ENCODE data around the gene PLXNA1. TPM values are rescaled to one million over a fixed set of nuclear protein-coding genes. Genes with fewer than 3 reads are reported as not detected.

Gene PLXNA1
- total RNA-seq, 1 experiment from 2014 or later = 30.3 TPM

DNA sequence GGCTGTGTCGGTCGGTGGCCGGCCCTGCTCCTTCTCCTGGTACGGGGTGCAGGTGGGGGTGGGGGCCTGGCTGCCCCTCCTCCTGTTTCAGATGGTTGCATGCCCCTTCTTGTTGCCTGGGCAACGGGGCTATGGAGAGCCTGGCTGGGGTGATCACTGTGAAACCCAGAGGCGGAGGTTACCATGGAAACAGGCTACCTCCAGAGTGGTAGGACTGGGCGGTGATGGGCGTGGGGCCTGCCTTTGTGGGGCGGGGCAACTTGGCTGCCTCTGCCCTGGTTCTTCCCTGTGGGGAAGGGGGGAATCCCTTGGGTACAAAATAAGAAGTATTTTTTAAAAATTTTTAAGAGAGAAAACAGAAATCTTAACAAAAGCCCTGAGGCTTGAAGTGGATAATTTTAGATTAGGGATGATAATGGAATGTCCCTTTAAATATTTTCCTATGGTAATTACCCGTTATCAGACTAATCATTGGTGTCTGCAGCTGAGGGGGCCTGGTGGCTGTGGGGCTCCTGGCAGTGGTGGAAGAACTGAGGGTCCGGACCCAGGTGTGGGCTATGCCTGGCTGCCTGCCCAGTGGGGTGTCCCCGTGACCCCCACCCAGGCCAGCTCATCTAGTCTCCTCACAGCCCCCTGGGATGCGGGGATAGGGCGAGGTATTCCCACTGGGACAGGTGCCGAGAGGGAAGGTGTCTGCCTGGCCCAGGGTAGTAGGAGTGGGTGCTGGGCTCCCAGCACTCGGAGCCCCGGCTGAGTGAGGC lies 32.5 kb downstream of the PLXNA1 start:
- POLR2A ChIA-PET = no interaction called here
- Histone ChIP-seq H3K4me2 (ENCODE audit: low read length) (no peak overlapping the region), H3K9me2 (ENCODE audit: insufficient read depth) (no peaks in the 10 kb centered on the region), H3K27ac (ENCODE audit: low read depth, low read length) (no peak overlapping the region), H3K4me1 (ENCODE audit: control insufficient read depth in 1 of 2, insufficient read depth in 2 of 2, low read length in 2 of 2) (peaks cover 0 to 3% of the 10 kb centered on the region in 2 experiments; a peak in 1 of 4 replicates), H4K20me1 (ENCODE audit: insufficient read depth) (no peaks in the 10 kb centered on the region), H3K4me3 (replicated peaks in 1 of 2; ENCODE audit: low read depth in 1 of 2, low read length in 2 of 2) (no peak overlapping the region), H2AFZ (ENCODE audit: low read depth, low read length, poor library complexity, severe bottlenecking) (no peak overlapping the region), H3K9ac (ENCODE audit: low read length) (no peak overlapping the region), H3K36me3 (ENCODE audit: control insufficient read depth in 1 of 2, insufficient read depth in 2 of 2, low read length in 2 of 2) (peaks cover 0 to 12% of the 10 kb centered on the region in 2 experiments; a peak in 2 of 4 replicates), H3K9me3 (ENCODE audit: control insufficient read depth in 1 of 2, insufficient read depth in 1 of 2, low read depth in 1 of 2, low read length in 2 of 2) (no peaks in the 10 kb centered on the region), H3K79me2 (ENCODE audit: insufficient read depth, low read length) (no peaks in the 10 kb centered on the region), H3K27me3 (ENCODE audit: insufficient read depth, low read length) (no peaks in the 10 kb centered on the region)
- RAD21 ChIA-PET (ENCODE audit: low non-redundant PET in 1 of 2, low total read pairs in 2 of 2, uncharacterized antibody in 2 of 2, unreplicated experiment in 2 of 2) = no interaction called here
- no peak for DNase-seq (ENCODE audit: low read depth, low spot score)
- 0 out of 2 replicates have a peak, but pooled peaks have one; percentile 39 for ATAC-seq
- intact Hi-C loops (cut with micrococcal nuclease) = no loop called here
- TF ChIP-seq ZNF274 (IDR thresholded peaks at IDR 0.05; ENCODE audit: low read depth, low read length) (no peak), CBX3 (IDR thresholded peaks at IDR 0.05; ENCODE audit: low read depth) (no peak), ZFX (IDR thresholded peaks at IDR 0.05) (no peak), SIN3A (IDR thresholded peaks at IDR 0.05; ENCODE audit: low read depth) (no peak), CEBPB (IDR thresholded peaks at IDR 0.05; ENCODE audit: low read depth) (no peak), FOSL1 (IDR thresholded peaks at IDR 0.05; ENCODE audit: low read depth) (no peak)
- TF ChIP-seq, protein P1, sequence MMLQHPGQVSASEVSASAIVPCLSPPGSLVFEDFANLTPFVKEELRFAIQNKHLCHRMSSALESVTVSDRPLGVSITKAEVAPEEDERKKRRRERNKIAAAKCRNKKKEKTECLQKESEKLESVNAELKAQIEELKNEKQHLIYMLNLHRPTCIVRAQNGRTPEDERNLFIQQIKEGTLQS (IDR thresholded peaks at IDR 0.05) = no peak
- BruUV-seq (replicated peaks) = no TSS peak
- CTCF ChIA-PET = no interaction called here

DNA sequence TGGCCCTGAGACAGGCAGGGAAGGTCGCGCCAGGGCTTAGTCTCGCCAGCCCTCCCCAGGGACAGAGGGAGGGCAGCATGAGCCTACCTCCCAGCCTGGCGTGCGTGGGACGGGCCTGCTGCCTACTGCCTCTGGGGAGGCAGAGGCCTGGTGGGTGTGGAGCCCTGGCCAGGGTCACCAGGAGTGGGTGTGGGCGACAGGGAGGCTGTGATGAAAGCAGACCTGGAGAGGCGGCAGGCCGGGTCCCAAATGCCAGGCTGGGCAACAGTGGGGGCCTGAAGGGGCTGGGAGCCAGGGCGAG lies 33.1 kb downstream of the PLXNA1 start:
- Histone ChIP-seq H3K4me3 (replicated peaks in 1 of 2; ENCODE audit: low read depth in 1 of 2, low read length in 2 of 2) (no peak overlapping the region), H2AFZ (ENCODE audit: low read depth, low read length, poor library complexity, severe bottlenecking) (no peak overlapping the region), H3K9me2 (ENCODE audit: insufficient read depth) (no peaks in the 10 kb centered on the region), H3K9me3 (ENCODE audit: control insufficient read depth in 1 of 2, insufficient read depth in 1 of 2, low read depth in 1 of 2, low read length in 2 of 2) (no peaks in the 10 kb centered on the region), H3K9ac (ENCODE audit: low read length) (no peak overlapping the region), H4K20me1 (ENCODE audit: insufficient read depth) (no peaks in the 10 kb centered on the region), H3K36me3 (ENCODE audit: control insufficient read depth in 1 of 2, insufficient read depth in 2 of 2, low read length in 2 of 2) (peaks cover 0 to 12% of the 10 kb centered on the region in 2 experiments; a peak in 2 of 4 replicates), H3K4me1 (ENCODE audit: control insufficient read depth in 1 of 2, insufficient read depth in 2 of 2, low read length in 2 of 2) (peaks cover 0 to 3% of the 10 kb centered on the region in 2 experiments; a peak in 1 of 4 replicates), H3K79me2 (ENCODE audit: insufficient read depth, low read length) (no peaks in the 10 kb centered on the region), H3K27me3 (ENCODE audit: insufficient read depth, low read length) (no peaks in the 10 kb centered on the region), H3K27ac (ENCODE audit: low read depth, low read length) (no peak overlapping the region), H3K4me2 (ENCODE audit: low read length) (no peak overlapping the region)
- intact Hi-C loops (cut with micrococcal nuclease) = no loop called here
- no TSS peak for BruUV-seq (replicated peaks)
- ChIA-PET CTCF (no interaction called here), POLR2A (no interaction called here), RAD21 (ENCODE audit: low non-redundant PET in 1 of 2, low total read pairs in 2 of 2, uncharacterized antibody in 2 of 2, unreplicated experiment in 2 of 2) (no interaction called here)
- DNase-seq (ENCODE audit: low read depth, low spot score) = no peak
- ATAC-seq = no peak
- TF ChIP-seq SP1 (IDR thresholded peaks at IDR 0.05; ENCODE audit: low read depth) = no peak
- TF ChIP-seq, protein P2, sequence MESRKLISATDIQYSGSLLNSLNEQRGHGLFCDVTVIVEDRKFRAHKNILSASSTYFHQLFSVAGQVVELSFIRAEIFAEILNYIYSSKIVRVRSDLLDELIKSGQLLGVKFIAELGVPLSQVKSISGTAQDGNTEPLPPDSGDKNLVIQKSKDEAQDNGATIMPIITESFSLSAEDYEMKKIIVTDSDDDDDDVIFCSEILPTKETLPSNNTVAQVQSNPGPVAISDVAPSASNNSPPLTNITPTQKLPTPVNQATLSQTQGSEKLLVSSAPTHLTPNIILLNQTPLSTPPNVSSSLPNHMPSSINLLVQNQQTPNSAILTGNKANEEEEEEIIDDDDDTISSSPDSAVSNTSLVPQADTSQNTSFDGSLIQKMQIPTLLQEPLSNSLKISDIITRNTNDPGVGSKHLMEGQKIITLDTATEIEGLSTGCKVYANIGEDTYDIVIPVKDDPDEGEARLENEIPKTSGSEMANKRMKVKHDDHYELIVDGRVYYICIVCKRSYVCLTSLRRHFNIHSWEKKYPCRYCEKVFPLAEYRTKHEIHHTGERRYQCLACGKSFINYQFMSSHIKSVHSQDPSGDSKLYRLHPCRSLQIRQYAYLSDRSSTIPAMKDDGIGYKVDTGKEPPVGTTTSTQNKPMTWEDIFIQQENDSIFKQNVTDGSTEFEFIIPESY (IDR thresholded peaks at IDR 0.05; ENCODE audit: extremely low read depth, insufficient replicate concordance, low read length) = no peak
- no peak for TF ChIP-seq ELF1 (IDR thresholded peaks at IDR 0.05; ENCODE audit: borderline replicate concordance, low read depth)
- TF ChIP-seq EZH2 (IDR thresholded peaks at IDR 0.05) = no peak
- TF ChIP-seq ZFX (IDR thresholded peaks at IDR 0.05) = no peak
- TF ChIP-seq, protein P3, sequence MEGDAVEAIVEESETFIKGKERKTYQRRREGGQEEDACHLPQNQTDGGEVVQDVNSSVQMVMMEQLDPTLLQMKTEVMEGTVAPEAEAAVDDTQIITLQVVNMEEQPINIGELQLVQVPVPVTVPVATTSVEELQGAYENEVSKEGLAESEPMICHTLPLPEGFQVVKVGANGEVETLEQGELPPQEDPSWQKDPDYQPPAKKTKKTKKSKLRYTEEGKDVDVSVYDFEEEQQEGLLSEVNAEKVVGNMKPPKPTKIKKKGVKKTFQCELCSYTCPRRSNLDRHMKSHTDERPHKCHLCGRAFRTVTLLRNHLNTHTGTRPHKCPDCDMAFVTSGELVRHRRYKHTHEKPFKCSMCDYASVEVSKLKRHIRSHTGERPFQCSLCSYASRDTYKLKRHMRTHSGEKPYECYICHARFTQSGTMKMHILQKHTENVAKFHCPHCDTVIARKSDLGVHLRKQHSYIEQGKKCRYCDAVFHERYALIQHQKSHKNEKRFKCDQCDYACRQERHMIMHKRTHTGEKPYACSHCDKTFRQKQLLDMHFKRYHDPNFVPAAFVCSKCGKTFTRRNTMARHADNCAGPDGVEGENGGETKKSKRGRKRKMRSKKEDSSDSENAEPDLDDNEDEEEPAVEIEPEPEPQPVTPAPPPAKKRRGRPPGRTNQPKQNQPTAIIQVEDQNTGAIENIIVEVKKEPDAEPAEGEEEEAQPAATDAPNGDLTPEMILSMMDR (IDR thresholded peaks at IDR 0.05 in 2 of 3, conservative IDR thresholded peaks at IDR 0.05 in 1 of 3; ENCODE audit: borderline replicate concordance in 1 of 3, insufficient read depth in 1 of 3, low read depth in 2 of 3, low read length in 2 of 3) = no peak
- TF ChIP-seq, protein P1 (IDR thresholded peaks at IDR 0.05) = no peak
- TF ChIP-seq CBX3 (IDR thresholded peaks at IDR 0.05; ENCODE audit: low read depth) = no peak
- no peak for TF ChIP-seq YY1 (IDR thresholded peaks at IDR 0.05; ENCODE audit: extremely low read depth, insufficient replicate concordance, low read depth, low read length)
- TF ChIP-seq EZH2phosphoT487 (IDR thresholded peaks at IDR 0.05; ENCODE audit: borderline replicate concordance) = no peak
- no peak for TF ChIP-seq RAD21 (IDR thresholded peaks at IDR 0.05; ENCODE audit: low read depth)
- no peak for TF ChIP-seq SIN3A (IDR thresholded peaks at IDR 0.05; ENCODE audit: low read depth)
- TF ChIP-seq ZNF274 (IDR thresholded peaks at IDR 0.05; ENCODE audit: low read depth, low read length) = no peak
- TF ChIP-seq JUND (IDR thresholded peaks at IDR 0.05) = no peak
- TF ChIP-seq CEBPB (IDR thresholded peaks at IDR 0.05; ENCODE audit: low read depth) = no peak
